HG02759 (cell line): ENCODE results near the gene DCAF15.

Experiments used
- ATAC-seq: cut with Tn5 transposase; IDR thresholded peaks from one replicate; pipeline ENCODE4 v1.9.1; 2021; ENCODE audit warnings: mild to moderate bottlenecking, moderate library complexity; ENCODE audit not compliant: unreplicated experiment

The DCAF15 gene

DNA sequence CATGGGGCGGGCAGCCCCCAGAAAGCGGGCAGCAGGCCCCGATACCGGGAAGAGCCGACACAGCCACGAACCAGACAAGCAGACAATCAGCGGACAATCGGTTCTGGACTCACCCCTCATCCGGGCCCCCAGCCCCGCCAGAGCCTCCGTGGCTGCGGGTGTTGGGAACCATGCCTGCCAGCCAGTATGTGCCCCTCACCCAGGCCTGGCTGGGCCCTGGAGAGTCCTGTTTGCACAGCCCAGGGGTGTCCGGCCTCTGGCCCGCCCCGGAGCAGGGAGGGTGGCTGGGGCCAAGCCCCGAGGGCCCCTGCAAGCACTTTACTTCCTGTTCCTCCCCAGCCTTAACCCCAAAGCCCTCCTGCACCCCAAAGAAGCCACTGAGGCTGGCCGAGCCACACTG is 21.9 kb upstream of the DCAF15 start:
- ATAC-seq = no peak

DNA sequence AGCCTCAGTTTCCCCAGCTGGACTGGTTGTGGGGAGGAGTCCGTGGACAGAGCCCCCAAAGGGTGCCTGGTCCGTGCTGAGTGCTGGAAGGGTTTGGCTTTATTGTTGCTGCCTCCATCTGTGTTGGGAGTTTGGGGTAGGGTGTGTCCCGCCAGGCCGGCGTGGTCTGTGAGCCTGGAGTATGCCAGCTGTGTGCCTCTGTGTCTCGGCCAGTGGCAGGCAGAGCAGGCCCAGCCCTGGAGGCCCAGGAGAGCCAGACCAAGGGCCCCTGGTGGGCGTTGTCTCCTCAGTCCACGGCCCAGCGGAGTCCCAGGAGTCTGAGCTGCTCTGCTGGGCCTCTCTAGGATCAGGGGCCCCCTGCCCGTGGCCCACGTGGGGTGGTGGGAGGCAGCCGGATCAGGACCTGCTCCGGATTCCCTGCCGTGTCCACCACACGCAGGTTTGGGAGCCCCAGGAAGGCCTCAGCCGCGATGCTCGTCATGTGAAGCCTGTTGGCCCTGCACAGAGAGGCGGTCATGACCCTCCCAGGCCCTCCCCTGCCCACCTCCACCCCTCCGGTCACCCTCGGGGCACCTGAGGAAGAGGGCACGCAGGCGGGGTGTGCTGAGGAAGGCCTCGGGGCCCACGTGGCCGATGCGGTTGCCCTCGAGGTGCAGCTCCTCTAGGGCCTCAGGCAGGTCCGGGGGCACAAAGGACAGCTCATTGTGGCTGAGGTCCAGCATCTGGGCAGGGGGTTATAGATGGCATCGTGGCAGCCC is 20.7 kb upstream of the DCAF15 start:
- no peak for ATAC-seq

- no peak for ATAC-seq
These were observed 20.1 kb upstream of the DCAF15 start for GRCh38 chr19:13932149-13932637.

DNA sequence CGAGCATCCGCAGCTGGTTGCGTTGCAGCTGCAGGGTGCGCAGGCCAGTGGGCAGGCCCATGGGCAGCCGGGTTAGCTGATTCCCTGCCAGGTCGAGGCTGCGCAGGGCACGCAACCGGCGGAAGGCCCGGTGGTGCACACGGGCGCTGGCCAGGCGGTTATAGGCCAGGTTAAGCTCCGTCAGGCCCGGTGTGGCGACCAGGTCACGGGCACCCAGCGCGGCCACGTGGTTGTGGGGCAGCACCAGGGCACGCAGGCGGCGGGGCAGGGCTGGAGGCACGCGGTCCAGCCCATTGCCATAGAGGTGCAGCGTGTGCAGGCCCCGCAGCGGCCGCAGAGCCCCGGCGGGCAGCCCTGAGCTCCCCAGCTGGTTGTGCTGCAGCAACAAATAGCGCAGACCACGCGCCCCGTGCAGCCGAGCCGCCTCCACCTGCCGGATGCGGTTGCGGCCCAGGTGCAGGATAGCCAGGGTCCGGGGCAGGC is 19.4 kb upstream of the DCAF15 start:
- no peak for ATAC-seq

GRCh38 chr19:13934785-13935109 is 17.6 kb upstream of the DCAF15 start:
- no peak for ATAC-seq

- ATAC-seq = no peak
These were observed 16.4 kb upstream of the DCAF15 start for GRCh38 chr19:13935765-13936510.

GRCh38 chr19:13937479-13938300 is 14.6 kb upstream of the DCAF15 start:
- no peak for ATAC-seq

DNA sequence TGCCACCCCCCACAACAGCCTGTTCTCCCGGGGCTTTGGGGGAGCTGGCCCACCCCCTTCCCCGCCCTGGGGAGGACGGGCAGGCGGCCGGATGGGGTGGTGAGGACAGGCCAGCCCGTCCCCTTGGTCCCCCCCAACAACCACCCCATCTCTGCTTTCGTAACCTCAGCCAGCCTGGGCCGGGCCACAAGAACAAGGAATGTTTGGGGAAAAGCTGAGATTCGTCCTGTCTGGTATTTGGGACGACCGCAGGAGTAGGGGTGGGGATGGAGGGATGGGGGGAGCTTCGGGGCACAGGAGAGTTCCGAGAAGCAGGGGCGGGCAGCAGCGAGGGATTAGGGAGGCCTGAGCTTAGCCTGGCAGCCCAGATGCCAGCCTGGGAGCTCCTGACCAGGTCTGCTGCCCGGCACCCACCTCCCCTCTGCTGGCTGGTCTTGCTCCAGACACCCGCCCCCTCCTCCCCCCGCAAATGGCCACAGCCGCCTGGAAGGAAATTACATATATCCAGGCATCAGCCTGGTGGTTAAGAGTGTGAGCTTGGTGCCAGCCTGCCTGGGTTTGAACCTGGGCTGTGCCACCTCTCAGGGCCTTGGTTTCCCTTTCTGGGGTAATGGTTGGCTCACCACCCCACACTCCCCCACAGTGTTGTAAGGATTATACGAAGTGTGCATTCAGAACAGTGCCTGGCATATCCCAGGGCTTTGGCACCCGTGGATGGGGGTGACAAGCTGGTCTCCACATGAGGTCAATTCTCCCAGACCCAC is 13.8 kb upstream of the DCAF15 start, which contains the start of gene PODNL1:
Gene PODNL1, minus strand, starts transcription at position 117 of the 764 bp plus-strand sequence. CDS start 236 bp downstream, outside the sequence.
- ATAC-seq = no peak

- ATAC-seq = no peak
These were observed 10.2 kb upstream of the DCAF15 start for GRCh38 chr19:13942023-13942684.

GRCh38 chr19:13946414-13946813 is 5.9 kb upstream of the DCAF15 start:
- ATAC-seq = no peak

- no peak for ATAC-seq
These were observed 1.3 kb upstream of the DCAF15 start for GRCh38 chr19:13951043-13951442.

GRCh38 chr19:13951799-13952153 is 533 bp upstream of the DCAF15 start:
- no peak for ATAC-seq

- no peak for ATAC-seq
These were observed 722 bp downstream of the DCAF15 start for GRCh38 chr19:13952931-13953531.

GRCh38 chr19:13954185-13954584 is 1.9 kb downstream of the DCAF15 start:
- ATAC-seq = no peak

GRCh38 chr19:13955662-13956364 is 3.5 kb downstream of the DCAF15 start:
- ATAC-seq = no peak

GRCh38 chr19:13956365-13956744 is 4.0 kb downstream of the DCAF15 start:
- ATAC-seq = no peak

GRCh38 chr19:13957051-13957450 is 4.7 kb downstream of the DCAF15 start:
- no peak for ATAC-seq

DNA sequence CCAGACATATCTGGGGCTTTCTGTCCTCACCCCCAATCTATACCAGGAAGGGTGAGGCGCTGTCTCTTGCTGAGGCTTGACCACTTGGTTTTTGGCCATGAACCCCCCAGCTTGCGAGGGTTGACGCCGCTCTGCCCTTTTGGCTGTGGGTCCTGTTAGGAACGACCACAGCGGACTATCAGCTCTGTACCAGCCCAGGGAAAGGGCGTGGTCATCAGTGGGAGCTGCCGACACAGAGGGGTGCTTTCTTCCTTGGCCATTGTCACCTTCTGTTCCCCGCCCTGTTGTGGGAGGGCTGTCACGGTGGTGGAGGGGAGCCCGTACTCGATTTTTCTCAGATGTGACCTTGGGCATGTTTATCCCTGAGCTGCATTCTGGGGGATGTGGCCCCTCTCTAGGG is 5.7 kb downstream of the DCAF15 start:
- ATAC-seq = no peak
